GM18520 (cell line): ENCODE data around the gene C19orf47.
"Not testable (repeated sequence)": the region's sequence is repeated elsewhere in the genome, so short reads cannot be mapped to it uniquely, and the experiment has no call there.

ENCODE experiments used
- ATAC-seq: cut with Tn5 transposase; IDR thresholded peaks from one replicate; pipeline ENCODE4 v1.9.1; 2021; ENCODE audit not compliant: unreplicated experiment

C19orf47 gene

GRCh38 chr19:40377876-40378385, 29.7 kb upstream of the C19orf47 start:
- no peak for ATAC-seq

DNA sequence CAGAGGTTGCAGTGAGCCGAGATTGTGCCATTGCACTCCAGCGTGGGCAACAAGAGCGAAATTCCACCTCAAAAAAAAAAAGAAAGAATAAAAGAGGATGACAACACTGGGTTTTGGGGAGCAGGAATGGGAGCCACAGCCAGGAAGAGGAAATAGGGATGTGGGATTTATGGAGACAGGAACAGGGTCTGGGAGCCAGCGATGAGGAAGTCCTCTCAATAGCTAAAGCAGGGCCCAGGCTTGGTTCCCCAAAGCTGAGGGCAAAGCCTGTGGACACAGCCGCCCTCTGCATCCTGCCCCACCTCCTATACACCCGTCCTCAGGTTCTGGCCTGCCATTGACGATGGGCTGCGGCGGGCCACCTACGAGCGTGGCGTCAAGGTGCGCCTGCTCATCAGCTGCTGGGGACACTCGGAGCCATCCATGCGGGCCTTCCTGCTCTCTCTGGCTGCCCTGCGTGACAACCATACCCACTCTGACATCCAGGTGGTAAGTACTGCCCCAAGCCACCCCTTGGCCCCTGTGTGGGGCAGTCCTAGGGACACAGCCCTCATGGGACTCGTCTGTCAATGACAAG, 28.2 kb upstream of the C19orf47 start:
- ATAC-seq = no peak

DNA sequence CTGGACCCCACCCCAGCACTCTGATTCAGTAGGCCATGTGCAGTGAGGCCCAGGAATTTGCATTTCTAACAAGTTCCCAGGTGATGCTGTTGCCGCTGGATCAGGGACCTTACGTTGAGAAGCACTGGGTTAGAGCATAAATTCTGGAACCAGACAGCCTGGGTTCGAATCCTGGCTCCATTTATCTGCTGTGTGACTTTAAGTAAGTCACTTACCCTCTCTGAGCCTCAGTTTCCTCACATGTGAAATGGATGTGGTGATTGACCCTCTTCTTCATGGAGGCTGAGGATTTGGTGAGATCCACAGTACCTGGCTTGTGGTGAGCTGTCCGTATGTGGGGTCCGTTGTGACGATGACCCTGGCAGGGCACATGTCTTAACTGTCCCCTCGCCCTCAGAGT, 25.9 kb upstream of the C19orf47 start:
- no peak for ATAC-seq

GRCh38 chr19:40371802-40372122, 23.6 kb upstream of the C19orf47 start:
- ATAC-seq = no peak

DNA sequence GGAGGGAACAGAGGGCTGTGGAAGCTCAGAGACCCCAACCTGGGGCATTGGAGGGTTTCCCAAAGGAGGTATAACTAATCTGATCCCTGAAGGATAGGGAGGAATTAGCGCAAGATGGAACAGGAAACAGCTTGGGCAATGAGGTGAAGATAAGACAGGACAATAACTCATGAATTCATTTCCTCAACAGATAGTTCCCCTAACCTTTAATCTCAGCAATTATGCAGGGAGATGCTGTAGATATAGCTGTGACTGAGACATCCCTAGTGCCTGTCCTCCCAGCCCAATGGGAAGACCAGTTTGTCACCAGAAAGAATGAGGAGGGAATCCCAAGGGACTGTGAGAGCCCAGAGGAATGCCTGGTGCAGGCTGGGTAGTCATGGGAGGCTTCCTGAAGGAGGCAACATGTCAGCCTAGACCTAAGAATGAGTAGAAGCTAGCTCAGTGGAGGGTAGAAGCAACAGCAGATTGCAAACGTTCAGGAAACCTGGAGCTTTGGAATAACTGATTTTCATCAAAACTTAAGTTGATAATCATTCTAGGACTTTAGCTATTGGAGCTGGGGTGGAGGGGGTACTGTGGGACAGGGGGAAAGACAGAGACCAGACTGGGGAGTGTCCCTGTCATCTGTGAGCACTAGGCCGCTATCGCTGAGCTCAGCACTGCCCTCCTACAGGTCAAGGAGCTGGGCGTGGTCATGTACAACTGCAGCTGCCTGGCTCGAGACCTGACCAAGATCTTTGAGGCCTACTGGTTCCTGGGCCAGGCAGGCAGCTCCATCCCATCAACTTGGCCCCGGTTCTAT, 23.0 kb upstream of the C19orf47 start:
- ATAC-seq = no peak

GRCh38 chr19:40370253-40370652, 22.1 kb upstream of the C19orf47 start:
- ATAC-seq = not testable (repeated sequence)

DNA sequence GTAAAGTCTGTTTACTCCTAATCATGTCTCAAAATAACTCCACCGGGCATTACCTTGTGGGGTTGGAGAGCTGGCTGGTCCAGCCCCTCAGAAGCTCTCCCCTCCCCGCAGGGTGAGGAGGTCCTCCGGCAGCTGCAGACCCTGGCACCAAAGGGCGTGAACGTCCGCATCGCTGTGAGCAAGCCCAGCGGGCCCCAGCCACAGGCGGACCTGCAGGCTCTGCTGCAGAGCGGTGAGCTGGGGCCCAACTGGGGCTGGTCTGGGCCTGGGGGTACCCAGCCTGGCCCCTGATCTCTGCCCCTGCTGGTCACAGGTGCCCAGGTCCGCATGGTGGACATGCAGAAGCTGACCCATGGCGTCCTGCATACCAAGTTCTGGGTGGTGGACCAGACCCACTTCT, 21.6 kb upstream of the C19orf47 start:
- no peak for ATAC-seq

DNA sequence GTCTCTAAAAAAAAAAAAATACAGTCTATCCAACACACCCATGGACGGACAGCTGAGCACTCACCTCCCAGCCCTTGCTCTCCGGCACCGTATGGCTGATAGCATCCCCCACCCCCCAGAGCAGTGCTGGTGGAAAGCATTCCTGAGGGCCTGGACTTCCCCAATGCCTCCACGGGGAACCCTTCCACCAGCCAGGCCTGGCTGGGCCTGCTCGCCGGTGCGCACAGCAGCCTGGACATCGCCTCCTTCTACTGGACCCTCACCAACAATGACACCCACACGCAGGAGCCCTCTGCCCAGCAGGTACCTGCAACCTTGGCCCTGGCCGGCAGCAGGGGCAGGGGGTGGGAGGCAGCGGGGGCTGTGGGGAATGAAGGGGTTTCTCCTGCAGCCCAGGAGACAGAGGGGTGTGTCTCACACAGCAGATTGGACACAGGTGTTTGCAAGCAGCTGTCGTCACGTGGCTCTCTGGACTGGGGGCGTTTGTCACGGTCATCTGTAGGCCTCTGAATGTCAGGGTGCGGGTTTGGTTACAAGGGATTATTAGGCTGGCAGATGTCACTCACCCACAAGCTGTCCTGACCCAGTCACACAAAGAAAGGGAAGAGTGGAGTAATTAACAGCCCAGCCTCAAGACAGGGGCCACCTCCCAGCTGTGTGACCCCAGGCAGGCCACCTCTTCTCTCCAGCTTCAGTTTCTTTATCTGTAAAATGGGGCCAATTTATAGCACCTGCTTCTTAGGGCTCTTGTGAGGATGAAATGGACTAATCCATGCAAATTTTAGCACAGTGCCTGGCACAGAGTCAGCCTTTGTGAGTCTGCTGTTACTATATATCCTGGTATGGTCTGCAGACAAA, 19.6 kb upstream of the C19orf47 start:
- no peak for ATAC-seq

DNA sequence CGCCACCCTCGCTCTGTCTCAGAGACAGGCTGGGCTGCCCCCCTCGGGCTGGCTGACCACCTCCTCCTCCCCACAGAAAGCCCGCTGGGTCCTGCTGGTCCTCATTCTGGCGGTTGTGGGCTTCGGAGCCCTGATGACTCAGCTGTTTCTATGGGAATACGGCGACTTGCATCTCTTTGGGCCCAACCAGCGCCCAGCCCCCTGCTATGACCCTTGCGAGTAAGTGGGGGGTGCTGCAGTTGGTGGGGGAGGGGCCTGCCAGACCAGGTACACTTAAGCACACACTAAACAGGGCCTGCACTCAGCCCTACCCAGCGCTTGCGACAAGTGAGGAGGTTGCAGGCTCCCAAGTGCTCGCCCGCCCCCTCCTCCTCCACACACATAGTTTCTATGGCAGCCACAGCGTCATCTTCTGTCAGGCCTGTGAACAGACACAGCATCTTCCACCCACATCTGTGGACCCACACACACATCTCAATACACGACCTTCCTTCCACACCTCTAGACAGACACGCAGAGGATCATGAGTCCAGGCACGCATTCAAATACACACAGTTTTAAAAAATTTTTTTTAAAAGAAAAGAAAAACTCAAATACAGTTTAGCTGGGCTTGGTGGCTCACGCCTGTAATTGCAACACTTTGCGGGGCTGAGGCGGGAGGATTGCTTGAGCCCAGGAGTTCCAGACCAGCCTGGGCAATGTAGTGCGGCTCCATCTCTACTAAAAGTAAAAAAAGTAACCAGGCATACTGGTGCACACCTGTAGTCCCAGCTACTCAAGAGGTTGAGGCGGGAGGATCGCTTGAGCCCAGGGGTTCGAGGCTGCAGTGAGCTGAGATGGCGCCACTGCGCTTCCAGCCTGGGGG, 18.7 kb upstream of the C19orf47 start:
- no peak for ATAC-seq

DNA sequence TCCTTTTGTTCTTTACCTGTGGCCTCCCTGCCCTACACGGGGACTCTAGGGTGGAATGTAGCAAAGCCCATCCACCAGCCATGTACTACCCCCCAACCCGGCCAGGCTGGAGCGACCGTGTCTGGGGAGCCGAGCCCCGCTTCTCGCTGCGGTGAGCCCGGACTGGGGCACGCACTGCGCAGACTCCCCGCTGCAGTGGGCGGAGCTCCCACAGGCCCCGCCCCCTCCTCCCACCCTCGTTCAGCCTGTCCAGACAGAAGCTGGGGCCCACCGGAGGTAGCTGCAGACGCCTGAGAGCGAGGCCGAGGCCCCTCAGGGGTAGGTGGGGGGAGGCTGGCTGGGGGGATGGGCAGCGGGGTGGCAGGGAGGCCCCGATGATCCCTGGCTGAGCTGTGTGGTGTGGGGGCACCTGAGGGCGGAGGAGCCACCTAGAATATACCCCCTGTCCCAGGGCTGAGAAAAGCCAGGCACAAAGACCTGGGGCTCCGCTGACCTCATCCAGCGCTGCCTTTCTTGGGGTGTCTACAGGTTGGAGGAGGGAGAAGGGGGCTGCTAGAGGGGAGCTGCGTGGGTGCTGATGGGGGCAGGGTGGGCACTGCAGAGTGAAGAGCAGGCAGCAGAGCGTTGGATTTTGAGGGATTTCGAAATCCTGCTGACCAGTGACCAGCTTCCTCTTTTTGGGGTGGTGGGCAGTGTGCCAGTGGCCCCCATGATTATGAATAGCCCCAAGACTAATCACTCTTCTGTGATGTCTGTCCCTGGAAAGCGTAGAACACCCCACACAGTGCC, 17.6 kb upstream of the C19orf47 start:
- no peak for ATAC-seq

GRCh38 chr19:40365010-40365409, 16.8 kb upstream of the C19orf47 start:
- ATAC-seq = no peak

GRCh38 chr19:40363069-40363468, 14.9 kb upstream of the C19orf47 start:
- ATAC-seq = no peak

GRCh38 chr19:40362160-40362559, 14.0 kb upstream of the C19orf47 start:
- no peak for ATAC-seq

- ATAC-seq = no peak
Observed at GRCh38 chr19:40360708-40361241, 12.6 kb upstream of the C19orf47 start.

DNA sequence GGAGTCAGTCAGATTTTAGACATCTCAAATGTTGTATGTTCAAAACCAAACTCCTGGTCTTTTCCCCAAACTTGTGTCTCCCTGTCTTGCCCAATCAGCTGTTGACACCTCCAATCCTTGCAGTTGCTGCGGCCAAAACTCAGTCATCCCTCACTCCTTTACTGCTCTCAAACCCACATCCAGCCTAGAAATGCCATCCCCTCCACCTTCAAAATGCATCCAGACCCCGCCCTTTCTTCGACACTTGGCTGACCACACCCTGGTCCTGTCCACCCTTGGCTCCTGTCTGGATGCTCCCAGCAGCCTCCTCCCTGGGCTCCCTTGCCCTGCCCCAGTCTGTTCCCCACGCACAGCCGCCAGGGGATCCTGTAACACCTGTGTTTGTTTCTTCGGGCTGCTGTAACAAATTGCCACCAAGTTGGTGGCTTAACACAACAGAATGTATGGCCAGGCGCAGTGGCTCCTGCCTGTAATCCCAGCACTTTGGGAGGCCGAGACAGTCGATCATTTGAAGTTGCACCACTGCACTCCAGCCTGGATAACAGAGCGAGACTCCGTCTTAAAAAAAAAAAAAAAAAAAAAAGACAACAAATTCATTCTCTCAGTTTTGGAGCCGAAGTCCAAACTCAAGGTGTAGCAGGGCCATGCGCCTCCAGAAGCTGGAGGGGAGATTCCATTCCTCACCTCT, 12.0 kb upstream of the C19orf47 start:
- ATAC-seq = no peak

DNA sequence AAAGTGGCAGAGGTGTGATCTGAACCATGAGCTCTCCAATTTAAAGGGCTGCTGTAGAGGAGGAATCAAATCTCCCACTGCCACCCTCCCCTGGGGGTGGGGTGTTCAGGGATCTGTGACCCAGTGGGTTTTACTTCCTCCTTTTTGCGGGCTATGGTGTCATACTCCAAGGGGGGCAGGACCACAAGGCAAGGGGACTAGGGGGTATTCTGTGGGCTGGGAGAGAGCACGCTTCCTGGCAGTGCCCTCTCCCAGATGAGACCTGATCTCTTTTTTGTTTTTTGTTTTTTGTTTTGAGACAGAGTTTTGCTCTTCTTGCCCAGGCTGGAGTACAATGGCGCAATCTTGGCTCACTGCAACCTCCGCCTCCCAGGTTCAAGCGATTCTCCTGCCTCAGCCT, 10.6 kb upstream of the C19orf47 start:
- no peak for ATAC-seq

GRCh38 chr19:40357640-40358039, 9.4 kb upstream of the C19orf47 start:
- ATAC-seq = no peak

DNA sequence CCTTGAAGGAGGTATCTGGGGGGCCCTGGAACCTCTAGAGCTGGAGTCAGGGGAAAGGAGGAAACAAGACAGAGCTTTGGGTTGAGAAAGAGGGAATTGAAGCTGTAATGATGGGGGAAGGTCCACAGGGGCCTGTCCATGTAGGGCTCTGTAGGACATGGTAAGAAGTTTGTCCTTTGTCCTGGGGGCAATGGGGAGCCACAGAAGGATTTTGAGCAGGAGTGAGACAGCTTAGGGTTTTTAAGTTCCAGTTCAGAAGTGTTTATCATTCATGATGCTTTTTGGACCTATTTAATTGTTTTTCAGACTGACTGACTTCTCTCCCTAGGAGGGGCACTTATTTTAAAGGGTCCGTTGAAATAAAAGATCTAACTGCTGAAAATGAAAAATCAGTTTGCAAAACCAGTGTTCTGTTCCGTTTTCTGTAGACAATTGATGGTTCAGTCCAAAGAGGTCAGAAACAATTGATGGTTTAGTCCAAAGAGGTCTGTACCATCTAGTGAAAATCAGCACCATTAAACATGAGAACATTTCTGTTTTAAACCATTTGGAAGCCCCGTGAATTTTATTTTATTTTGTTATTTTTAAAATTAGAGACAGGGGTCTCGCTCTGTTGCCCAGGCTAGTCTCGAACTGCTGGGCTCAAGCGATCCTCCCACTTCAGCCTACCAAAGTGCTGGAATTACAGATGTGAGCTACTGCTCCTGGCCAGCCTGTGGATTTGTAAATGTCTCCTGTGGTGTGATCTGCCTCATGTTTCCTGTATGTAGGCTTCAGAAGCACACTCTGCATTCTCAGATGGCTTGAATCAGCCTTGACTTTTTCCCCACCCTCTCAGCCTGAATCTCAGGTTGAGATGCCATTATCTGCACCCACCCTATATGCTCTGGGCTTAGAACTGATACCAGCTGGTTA, 8.7 kb upstream of the C19orf47 start:
- ATAC-seq = no peak
